Activated T-cell treated with anti-CD3 and anti-CD28 coated beads for 24 hours (primary cell): ENCODE data around the gene IAH1.
A peak's percentile ranks its signal among the peaks of the same experiment; 100 is the strongest.
"Not testable (repeated sequence)": the region's sequence is repeated elsewhere in the genome, so short reads cannot be mapped to it uniquely, and the experiment has no call there.

Source experiments
- DNase-seq: peaks from one replicate; pipeline ENCODE4 v3.0.0-alpha.2; 2020; ENCODE audit warnings: low read depth

The IAH1 gene

DNA sequence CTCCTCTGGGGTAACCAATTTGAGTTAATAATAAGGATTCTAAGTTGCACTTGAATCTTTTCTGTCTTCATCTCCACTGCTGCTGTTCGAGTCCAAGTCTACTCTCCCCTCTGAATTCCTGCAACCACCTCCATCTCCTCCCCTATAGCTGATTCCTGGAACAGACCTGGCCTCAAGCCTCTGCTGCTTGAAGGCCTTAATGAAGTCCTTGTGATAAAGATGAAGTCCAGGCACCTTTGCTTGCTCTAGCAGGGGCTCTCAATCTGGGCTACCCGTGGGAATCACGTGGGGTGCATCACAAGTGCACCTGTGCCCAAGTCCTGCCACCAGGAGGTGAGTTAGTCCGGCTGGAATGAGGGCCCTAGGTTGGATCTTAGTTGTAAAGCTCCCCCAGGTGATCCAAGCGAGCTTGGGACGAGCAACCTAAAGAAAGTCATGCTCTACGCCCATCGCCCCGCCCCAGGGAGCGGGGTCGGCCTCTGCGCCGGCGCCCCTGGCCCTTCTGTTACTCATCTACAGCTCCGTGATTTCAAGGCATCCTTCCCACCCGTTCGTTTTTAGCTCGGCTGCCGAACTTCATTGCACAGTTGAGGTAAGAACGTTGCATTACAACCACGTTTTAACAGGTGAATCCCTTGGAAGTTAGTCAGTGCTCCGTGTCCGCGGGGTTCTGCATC lies 905 bp upstream of the IAH1 start:
- no peak for DNase-seq

DNA sequence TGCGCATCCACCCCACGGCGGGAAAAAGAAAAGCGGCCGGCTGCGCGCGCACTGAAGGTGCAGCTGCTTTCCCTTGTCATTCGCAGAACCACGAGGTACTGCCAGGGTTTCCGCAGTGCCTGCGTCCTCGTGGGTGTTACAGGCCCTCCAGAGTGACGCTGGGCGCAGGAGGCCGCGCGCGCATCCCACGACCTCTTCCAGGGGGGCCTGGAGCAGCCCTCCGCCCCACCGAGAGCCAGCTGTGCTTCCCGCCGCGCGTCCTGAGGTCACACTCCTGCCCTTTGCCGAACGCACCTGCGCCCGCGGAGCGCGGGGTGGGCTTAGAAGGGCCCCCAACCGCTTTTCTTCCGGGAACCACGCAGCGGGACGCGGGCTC lies 378 bp upstream of the IAH1 start:
- DNase-seq, result peak; percentile 48

- no peak for DNase-seq
Observed at GRCh38 chr2:9477914-9478313, 3.6 kb downstream of the IAH1 start.

DNA sequence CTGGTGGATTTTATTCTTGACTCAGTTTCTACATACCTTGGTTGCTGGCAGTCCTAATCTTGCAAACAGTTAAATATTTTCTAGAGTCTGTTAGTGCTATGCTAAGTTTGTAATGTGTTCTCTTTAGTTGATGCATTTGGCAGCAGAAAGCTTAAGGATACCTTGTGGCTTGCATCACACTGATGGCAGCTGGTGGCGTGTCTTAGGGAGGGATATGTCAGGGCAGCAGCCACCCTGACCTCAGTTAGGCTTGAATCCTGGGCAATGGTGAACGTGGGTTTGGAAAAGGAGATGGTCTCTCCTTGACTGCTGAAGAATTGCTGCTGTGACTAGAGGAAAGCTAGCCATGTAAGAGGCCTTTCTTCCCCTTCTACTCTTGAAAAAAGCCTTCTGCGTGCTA lies 4.2 kb downstream of the IAH1 start:
- DNase-seq, result no peak

DNA sequence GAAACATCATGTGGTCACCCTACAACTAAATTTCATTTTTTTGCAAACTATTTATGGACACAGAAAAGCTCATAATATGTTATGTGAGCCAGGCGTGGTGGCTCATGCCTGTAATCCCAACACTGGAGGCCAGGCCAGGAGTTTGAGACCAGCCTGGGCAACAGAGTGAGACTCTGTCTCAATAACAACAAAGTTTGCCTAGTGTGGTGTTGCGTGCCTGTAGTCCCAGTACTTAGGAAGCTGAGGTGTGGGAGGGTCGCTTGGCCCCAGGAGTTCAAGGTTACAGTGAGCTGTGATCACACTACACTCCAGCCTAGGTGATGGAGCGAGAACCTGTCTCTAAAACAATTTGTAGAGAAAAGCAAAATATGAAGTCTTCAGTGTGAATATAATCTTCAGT lies 5.8 kb downstream of the IAH1 start:
- no peak for DNase-seq

DNA sequence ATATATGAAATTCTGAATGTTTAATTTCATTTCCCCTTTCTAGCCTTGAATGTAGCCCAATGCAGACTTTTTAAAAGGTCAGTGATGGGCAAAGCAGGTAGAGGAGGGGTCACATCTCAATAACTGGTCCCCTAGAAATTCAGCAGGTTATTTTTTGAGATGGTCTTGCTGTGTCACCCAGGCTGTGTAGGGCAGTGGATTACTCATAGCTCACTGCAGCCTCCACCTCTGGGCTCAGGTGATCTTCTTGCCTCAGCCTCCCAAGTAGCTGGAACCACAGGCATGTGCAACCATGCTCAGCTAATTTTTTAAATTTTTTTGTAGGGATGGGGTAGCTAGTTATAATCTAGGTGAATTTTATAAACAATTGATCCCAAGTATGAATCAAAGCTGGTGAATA lies 8.8 kb downstream of the IAH1 start:
- no peak for DNase-seq

DNA sequence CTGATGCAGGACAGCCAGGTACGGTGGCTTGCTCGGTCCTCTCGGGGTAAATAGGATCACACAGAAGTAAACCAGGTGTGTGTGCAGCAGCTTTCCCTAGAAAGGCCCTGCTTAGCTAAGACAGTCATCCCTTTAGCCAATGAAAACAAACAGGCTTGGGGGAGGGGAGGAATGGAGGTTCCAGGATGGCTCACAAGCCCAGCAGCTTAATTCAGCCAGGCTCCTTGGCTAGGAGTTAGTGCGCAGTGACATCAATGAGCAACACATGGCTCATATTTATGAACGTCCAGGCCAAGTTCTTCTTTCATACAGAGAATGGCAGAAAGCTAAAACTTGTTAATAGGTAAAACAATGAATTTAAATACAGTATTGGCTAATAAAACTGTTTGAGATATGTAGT lies 10.2 kb downstream of the IAH1 start:
- DNase-seq, result no peak

DNA sequence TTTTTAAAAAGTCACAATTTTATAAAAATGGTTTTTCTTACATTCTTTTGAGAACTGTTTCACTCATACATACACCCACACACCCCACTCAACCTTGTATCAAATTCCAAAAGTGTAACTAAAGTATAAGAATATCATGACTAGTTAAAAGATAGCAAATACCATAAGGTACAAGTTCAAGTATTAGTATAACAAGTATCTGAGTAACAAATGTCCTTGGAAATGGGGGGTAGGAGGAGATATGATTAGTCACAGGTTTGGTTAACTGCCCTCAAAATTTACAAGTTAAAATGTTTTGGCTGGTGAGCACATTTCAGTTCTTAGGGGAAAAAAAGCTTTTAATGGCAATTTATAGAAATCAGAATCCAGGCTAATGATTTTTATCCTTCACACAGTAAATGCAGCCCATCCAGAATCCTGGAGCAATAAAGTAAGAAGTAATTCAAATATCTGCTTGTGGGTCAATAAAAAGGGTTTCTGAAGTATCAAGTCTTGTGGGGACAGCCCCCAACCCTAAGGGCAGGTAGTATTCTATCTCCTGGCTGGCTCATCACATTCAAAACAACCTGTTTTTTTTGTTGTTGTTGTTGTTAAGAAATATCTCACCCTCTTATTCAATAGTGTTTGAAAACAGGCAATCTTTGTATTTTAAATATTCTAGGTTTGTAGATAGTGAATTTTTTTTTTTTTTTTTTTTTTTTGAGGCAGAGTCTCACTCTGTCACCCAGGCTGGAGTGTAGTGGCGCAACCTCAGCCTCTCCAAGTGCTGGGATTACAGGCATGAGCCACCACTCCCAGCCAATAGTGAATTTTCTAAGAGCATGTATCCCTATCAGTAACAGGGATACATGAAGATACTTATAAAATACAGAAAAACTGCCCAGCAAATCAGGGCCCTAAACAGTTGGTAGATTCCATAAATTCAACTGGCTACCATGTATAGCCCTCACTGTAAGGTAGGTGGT lies 14.5 kb downstream of the IAH1 start:
- DNase-seq, result no peak

DNA sequence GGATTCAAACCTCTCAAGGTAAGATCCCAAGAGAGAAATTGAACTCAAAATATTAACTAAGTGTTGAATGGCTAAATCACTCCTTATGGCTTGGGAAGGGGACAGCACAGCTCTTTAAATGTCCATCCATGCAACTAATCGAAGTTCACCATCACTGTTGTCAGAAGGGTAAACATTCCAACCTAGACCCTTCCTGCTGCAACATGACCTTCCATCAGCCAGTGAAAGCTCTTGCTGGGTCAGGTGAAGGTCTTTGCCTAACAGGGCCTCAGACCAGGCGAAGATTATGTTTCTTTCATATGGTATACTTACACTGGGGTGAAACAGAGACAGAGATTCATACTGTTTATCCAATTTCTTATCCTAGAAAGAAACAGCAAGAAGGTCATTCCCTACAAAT lies 16.4 kb downstream of the IAH1 start:
- no peak for DNase-seq

DNA sequence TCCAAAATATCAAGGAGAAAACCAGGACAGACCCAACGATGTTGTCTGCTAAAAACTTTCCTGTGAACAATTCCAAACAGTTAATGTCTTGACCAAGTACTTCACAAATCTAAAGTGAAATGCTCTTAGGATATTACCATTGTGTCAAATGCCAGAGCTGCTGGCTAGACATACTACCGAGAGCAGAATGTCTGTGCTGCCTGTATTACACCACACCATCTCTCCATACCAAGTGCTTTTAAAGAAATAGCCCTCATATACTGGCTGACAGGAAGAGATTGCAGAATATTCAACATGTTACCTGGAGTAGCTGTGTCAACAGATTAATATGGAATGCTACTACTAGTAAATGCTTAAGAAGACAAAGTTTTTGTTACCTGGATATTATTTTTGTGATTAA lies 18.6 kb downstream of the IAH1 start:
- DNase-seq, result no peak

GRCh38 chr2:9493478-9493877 lies 19.1 kb downstream of the IAH1 start:
- no peak for DNase-seq

DNA sequence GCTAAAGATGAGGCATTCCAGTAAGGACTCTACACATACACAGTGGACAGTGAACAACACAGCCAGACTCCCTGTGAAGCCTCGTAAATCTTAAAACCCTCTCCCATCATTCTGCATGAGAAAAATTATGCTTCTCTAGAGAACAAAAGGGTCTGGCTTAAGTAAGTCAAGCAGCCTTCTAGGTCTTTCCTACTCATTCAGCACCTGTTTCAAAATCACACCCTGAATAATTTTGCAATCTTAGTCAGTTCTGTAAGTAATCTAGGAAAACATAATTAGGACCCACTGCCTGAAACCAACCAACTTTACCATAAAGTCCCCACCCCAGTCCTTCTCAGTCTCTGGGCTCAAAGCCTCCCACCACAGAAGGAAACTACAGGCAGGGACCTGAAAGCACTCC lies 19.7 kb downstream of the IAH1 start:
- no peak for DNase-seq

GRCh38 chr2:9497017-9497416 lies 22.7 kb downstream of the IAH1 start:
- no peak for DNase-seq

DNA sequence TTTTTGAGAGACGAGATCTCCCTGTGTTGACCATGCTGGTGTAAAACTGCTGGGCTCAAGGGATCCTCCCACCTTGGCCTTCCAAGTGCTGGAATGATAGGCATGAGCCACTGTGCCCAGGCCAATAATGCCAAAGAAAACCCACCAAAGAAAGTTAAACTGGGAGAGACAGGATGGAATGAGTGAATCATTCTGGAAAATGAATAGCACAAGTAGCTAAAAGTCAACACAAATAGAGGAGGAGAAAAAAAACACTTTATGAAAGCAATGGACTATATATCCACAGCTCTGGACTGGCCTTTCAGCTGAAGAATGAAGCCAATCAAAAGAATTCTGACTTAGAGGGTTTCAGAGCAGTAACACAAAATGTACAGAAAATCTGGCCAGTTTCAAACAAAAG lies 23.9 kb downstream of the IAH1 start:
- DNase-seq, result no peak

GRCh38 chr2:9508931-9509330 lies 34.6 kb downstream of the IAH1 start:
- no peak for DNase-seq

GRCh38 chr2:9513946-9514345 lies 39.6 kb downstream of the IAH1 start:
- not testable (repeated sequence) for DNase-seq

DNA sequence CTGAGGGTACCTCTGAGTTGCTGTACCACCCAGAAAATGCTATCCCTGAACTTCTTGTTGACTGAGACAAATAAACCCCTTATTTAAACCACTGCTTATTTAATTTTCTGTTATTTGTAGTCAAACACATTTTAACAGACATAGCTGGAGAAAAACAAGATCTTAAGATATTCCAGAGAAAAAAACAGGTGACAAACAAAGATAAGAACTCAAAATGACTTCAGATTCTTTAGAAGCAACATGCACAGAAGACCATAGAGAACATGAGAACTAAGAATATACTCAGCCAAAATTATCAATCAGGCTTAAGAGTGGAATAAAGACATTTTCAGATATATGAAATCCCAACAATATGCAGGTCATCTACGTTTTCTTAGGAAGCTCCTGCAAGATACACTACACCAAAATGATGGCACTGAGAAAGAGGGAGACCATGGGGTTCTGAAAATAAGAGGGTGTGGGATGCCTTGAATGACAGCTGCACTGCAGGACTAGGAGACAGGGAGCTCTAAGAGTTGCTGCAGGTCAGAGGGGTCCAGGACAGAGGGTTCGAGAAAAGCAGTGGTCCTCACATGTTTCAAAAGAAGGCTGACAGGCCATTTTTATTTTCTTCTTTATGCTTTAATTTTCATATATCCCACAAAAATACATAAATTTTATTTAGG lies 42.9 kb downstream of the IAH1 start:
- no peak for DNase-seq

GRCh38 chr2:9518163-9518562 lies 43.8 kb downstream of the IAH1 start:
- DNase-seq, result no peak

- no peak for DNase-seq
Observed at GRCh38 chr2:9518780-9519179, 44.4 kb downstream of the IAH1 start.

GRCh38 chr2:9519250-9519649 lies 44.9 kb downstream of the IAH1 start:
- DNase-seq, result no peak

DNA sequence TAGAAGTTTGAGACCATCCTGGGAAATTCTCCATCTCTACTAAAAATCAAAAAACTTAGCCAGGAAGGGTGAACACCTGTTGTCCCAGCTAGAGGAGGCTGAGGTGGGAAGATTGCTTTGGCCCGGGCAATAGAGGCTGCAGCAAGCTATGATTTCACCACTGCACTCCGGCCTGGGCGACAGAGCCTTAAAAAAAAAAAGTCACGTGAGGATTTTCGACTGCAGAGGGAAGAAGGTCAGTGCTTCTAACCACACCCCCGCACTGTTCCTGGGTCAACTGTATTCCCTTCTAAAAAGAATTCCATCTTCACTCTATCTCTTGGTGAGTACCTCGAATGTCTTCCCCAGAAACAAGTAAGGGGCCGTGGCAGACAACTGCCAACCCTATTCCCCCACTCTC lies 49.9 kb downstream of the IAH1 start:
- DNase-seq, result no peak

- no peak for DNase-seq
Observed at GRCh38 chr2:9525266-9525665, 50.9 kb downstream of the IAH1 start.
